HEK293 (cell line): ENCODE measurements around the gene USP44.

ENCODE experiments used
- TF ChIP-seq, protein P1 (sequence below): fragments of 450-650 bp; formaldehyde crosslinking; IDR thresholded peaks from 2 replicates; pipeline ENCODE4 v1.5.1; 2016; ENCODE audit warnings: missing biosample characterization, missing genetic modification characterization
- TF ChIP-seq, protein P2 (sequence below): fragments of 450-650 bp; formaldehyde crosslinking; IDR thresholded peaks from 2 replicates; pipeline ENCODE4 v1.5.1; 2017; ENCODE audit warnings: missing biosample characterization, mild to moderate bottlenecking, missing genetic modification characterization, moderate library complexity

DNA sequence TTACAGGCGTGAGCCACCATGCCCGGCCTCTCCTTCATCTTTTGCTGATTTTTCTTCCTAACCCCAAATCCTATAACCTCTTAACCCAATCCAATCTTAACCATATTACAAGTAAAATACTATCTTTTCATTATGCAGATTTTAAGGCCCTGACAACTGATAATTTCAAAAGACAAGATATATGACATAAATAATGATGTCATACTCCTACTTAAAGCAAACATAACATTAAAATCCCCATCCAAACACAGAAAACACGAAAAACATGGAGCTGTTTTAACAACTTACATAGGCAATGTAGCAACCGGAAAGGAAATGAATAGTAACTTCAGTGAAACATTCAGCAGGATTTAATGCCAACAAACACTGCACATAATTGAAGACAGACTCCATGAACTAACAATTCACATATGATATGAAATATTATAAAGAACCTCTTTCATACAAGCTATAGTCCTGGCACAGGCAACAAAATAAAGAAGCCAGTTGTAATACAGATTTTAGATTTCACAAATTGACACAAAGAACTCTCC lies 21.5 kb downstream of the USP44 start:
- TF ChIP-seq, protein P1, sequence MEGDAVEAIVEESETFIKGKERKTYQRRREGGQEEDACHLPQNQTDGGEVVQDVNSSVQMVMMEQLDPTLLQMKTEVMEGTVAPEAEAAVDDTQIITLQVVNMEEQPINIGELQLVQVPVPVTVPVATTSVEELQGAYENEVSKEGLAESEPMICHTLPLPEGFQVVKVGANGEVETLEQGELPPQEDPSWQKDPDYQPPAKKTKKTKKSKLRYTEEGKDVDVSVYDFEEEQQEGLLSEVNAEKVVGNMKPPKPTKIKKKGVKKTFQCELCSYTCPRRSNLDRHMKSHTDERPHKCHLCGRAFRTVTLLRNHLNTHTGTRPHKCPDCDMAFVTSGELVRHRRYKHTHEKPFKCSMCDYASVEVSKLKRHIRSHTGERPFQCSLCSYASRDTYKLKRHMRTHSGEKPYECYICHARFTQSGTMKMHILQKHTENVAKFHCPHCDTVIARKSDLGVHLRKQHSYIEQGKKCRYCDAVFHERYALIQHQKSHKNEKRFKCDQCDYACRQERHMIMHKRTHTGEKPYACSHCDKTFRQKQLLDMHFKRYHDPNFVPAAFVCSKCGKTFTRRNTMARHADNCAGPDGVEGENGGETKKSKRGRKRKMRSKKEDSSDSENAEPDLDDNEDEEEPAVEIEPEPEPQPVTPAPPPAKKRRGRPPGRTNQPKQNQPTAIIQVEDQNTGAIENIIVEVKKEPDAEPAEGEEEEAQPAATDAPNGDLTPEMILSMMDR: no peak
- TF ChIP-seq, protein P2, sequence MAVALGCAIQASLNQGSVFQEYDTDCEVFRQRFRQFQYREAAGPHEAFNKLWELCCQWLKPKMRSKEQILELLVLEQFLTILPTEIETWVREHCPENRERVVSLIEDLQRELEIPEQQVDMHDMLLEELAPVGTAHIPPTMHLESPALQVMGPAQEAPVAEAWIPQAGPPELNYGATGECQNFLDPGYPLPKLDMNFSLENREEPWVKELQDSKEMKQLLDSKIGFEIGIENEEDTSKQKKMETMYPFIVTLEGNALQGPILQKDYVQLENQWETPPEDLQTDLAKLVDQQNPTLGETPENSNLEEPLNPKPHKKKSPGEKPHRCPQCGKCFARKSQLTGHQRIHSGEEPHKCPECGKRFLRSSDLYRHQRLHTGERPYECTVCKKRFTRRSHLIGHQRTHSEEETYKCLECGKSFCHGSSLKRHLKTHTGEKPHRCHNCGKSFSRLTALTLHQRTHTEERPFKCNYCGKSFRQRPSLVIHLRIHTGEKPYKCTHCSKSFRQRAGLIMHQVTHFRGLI (tag by site-specific recombination): no peak
